SKM-1 (cell line): ENCODE measurements around the gene TMTC2.

Source experiments
- DNase-seq: peaks from one replicate; lab custom pipeline; 2025; ENCODE audit not compliant: unreplicated experiment; lab: John Stamatoyannopoulos, UW

TMTC2 gene

GRCh38 chr12:83172866-83173649, 486.4 kb downstream of the TMTC2 start:
- no peak for DNase-seq

GRCh38 chr12:83179999-83180398, 493.3 kb downstream of the TMTC2 start:
- DNase-seq, result no peak

GRCh38 chr12:83181074-83181473, 494.4 kb downstream of the TMTC2 start:
- no peak for DNase-seq

GRCh38 chr12:83183132-83183531, 496.4 kb downstream of the TMTC2 start:
- DNase-seq, result no peak
